HepG2 (cell line): Measurements from ENCODE around the gene GALNT11. TPM values are rescaled to one million over a fixed set of nuclear protein-coding genes. Genes with fewer than 3 reads are reported as not detected.

ENCODE experiments used
- ATAC-seq: fragments of 200-7000 bp; cut with Tn5 transposase; 3 replicates; pipeline ENCODE4 v1.9.1; 2020; ENCODE audit warnings: mild to moderate bottlenecking, moderate library complexity
- BruUV-seq: library from RNA; stranded (reverse); fragments of 400-500 nt; replicated peaks from 2 replicates; lab custom pipeline; 2021; lab: Mats Ljungman, UMichigan
- CTCF ChIA-PET: fragments of 300-600 bp; formaldehyde crosslinking; extraction: SDS; loops from one replicate; lab custom pipeline; 2021; ENCODE audit warnings: low total read pairs, inconsistent platforms, low intra/inter-chr PET ratio; lab: Yijun Ruan, JAX
- POLR2A ChIA-PET: fragments of 350-600 bp; sonication (Branson Sonifier 250); formaldehyde crosslinking; loops from one replicate; lab custom pipeline; 2020; ENCODE audit warnings: antibody characterized with exemption, inconsistent platforms; lab: Yijun Ruan, JAX
- DNase-seq: peaks from one replicate; pipeline ENCODE4 v3.0.0-alpha.2; 2015; ENCODE audit warnings: low spot score
- FAIRE-seq: peaks from 3 replicates; lab custom pipeline; 2011; peaks lifted over from hg19 to GRCh38; lab: Jason Lieb, UNC
- H2AFZ ChIP-seq: one replicate; pipeline ENCODE4 v1.6.1; 2011; ENCODE audit warnings: low read length, inconsistent platforms
- H3K27ac ChIP-seq: fragments of 300-600 bp; 3 replicates; pipeline ENCODE4 v1.8.0; 2011; ENCODE audit warnings: mixed run types, mild to moderate bottlenecking, mixed read lengths, low read length, inconsistent platforms; ENCODE audit not compliant: insufficient read depth; ENCODE audit errors: extremely low read length
- H3K27me3 ChIP-seq, 2 experiments: fragments of 200-600 bp in 1 of 2; 2 replicates in 1 of 2; 3 replicates in 1 of 2; pipeline versions ENCODE4 v1.6.0 to v1.8.0; 2011; ENCODE audit warnings: low read length in 2 of 2, mild to moderate bottlenecking in 2 of 2, moderate library complexity in 2 of 2, inconsistent platforms in 1 of 2; ENCODE audit not compliant: insufficient read depth in 2 of 2, control insufficient read depth in 1 of 2
- H3K36me3 ChIP-seq, 2 experiments: fragments of 200-600 bp in 1 of 2; replicated peaks in 1 of 2; 2 replicates in 1 of 2; 3 replicates in 1 of 2; pipeline versions ENCODE4 v1.5.1 to v1.8.0; 2011; ENCODE audit warnings: low read length in 2 of 2, inconsistent platforms in 1 of 2; ENCODE audit not compliant: insufficient read depth in 2 of 2, control insufficient read depth in 1 of 2
- H3K4me1 ChIP-seq: 2 replicates; pipeline ENCODE4 v1.5.1; 2012; ENCODE audit warnings: low read length, inconsistent platforms; ENCODE audit not compliant: insufficient read depth
- H3K4me2 ChIP-seq: 2 replicates; pipeline ENCODE4 v1.6.0; 2011; ENCODE audit warnings: low read depth, low read length, inconsistent platforms
- H3K4me3 ChIP-seq, 3 experiments: fragments of 200-600 bp in 1 of 3; sonication (generic), shearing (Covaris generic) in 1 of 3; replicated peaks in 1 of 3; 2 replicates each; pipeline ENCODE4 v1.5.1; 2011 to 2016; ENCODE audit warnings: low read length in 3 of 3, inconsistent platforms in 2 of 3, low read depth in 2 of 3, mild to moderate bottlenecking in 2 of 3, control low read depth in 1 of 3, mixed read lengths in 1 of 3; ENCODE audit not compliant: insufficient read depth in 1 of 3
- H3K79me2 ChIP-seq: one replicate; pipeline ENCODE4 v1.6.1; 2011; ENCODE audit warnings: low read length, inconsistent platforms; ENCODE audit not compliant: insufficient read depth
- H3K9ac ChIP-seq: 2 replicates; pipeline ENCODE4 v1.6.0; 2011; ENCODE audit warnings: mild to moderate bottlenecking, low read depth, low read length, inconsistent platforms; ENCODE audit not compliant: insufficient read depth
- H3K9me3 ChIP-seq: 2 replicates; pipeline ENCODE4 v1.5.1; 2012; ENCODE audit warnings: mild to moderate bottlenecking, low read length
- H4K20me1 ChIP-seq: 2 replicates; pipeline ENCODE4 v1.6.0; 2011; ENCODE audit warnings: inconsistent platforms, mild to moderate bottlenecking, low read length, moderate library complexity; ENCODE audit not compliant: insufficient read depth
- ATF6 ChIP-seq: sonication (generic); formaldehyde crosslinking; conservative IDR thresholded peaks from 2 replicates; pipeline ENCODE4 v1.4.0; 2020; ENCODE audit warnings: missing genetic modification reagents
- ATF7 ChIP-seq, 2 experiments: fragments of 450-650 bp in 1 of 2; sonication (generic) in 1 of 2; formaldehyde crosslinking in 1 of 2; IDR thresholded peaks; 2 replicates each; pipeline versions ENCODE4 v1.4.0 to v1.6.1; 2016 to 2020; ENCODE audit warnings: antibody characterized with exemption in 1 of 2, mild to moderate bottlenecking in 1 of 2, missing genetic modification reagents in 1 of 2
- DDIT3 ChIP-seq: sonication (generic); formaldehyde crosslinking; IDR thresholded peaks from 2 replicates; pipeline ENCODE4 v1.4.0; 2020; ENCODE audit warnings: mild to moderate bottlenecking, missing genetic modification reagents
- ELF1 ChIP-seq: sonication (generic); formaldehyde crosslinking; IDR thresholded peaks from 2 replicates; pipeline ENCODE4 v1.4.0; 2020; ENCODE audit warnings: missing genetic modification reagents
- ETV5 ChIP-seq: IDR thresholded peaks from 2 replicates; pipeline ENCODE4 v1.6.1; 2018; ENCODE audit warnings: missing biosample characterization, missing genetic modification reagents, inconsistent platforms, borderline replicate concordance
- LCORL ChIP-seq, 2 experiments: fragments of 450-650 bp in 1 of 2; sonication (generic) in 1 of 2; formaldehyde crosslinking in 1 of 2; IDR thresholded peaks; 2 replicates each; pipeline versions ENCODE4 v1.5.0 to v1.6.1; 2017 to 2020; ENCODE audit warnings: antibody characterized with exemption in 1 of 2, missing genetic modification reagents in 1 of 2
- MAF1 ChIP-seq: sonication (generic); formaldehyde crosslinking; IDR thresholded peaks from 2 replicates; pipeline ENCODE4 v1.5.0; 2020; ENCODE audit warnings: missing genetic modification reagents, borderline replicate concordance
- MIXL1 ChIP-seq: IDR thresholded peaks from 2 replicates; pipeline ENCODE4 v1.6.1; 2016
- REPIN1 ChIP-seq: sonication (generic); formaldehyde crosslinking; IDR thresholded peaks from 2 replicates; pipeline ENCODE4 v1.8.0; 2022; ENCODE audit warnings: missing genetic modification reagents, low read depth, mild to moderate bottlenecking, borderline replicate concordance
- TBX2 ChIP-seq: sonication (generic); formaldehyde crosslinking; IDR thresholded peaks from 2 replicates; pipeline ENCODE4 v1.5.0; 2020; ENCODE audit warnings: missing genetic modification reagents, mild to moderate bottlenecking, borderline replicate concordance
- U2AF1 ChIP-seq: fragments of 200-400 bp; formaldehyde crosslinking; optimal IDR thresholded peaks from 2 replicates; pipeline ENCODE3; 2017; ENCODE audit warnings: mild to moderate bottlenecking, low read depth, low read length
- ZGPAT ChIP-seq: IDR thresholded peaks from 2 replicates; pipeline ENCODE4 v1.6.1; 2016; ENCODE audit warnings: mild to moderate bottlenecking
- ZMYM3 ChIP-seq: sonication (generic); formaldehyde crosslinking; IDR thresholded peaks from 2 replicates; pipeline ENCODE4 v1.5.1; 2020; ENCODE audit warnings: mild to moderate bottlenecking, missing genetic modification reagents
- ZNF234 ChIP-seq: sonication (generic); formaldehyde crosslinking; conservative IDR thresholded peaks from 2 replicates; pipeline ENCODE4 v1.5.1; 2020; ENCODE audit warnings: mild to moderate bottlenecking, missing genetic modification reagents
- ZNF350 ChIP-seq: sonication (generic); formaldehyde crosslinking; IDR thresholded peaks from 2 replicates; pipeline ENCODE4 v1.4.0; 2020; ENCODE audit warnings: mild to moderate bottlenecking, low read depth, missing genetic modification reagents, borderline replicate concordance
- ZNF562 ChIP-seq: sonication (generic); formaldehyde crosslinking; IDR thresholded peaks from 2 replicates; pipeline ENCODE4 v1.8.0; 2022; ENCODE audit warnings: missing genetic modification reagents, borderline replicate concordance
- ZNF749 ChIP-seq: sonication (generic); formaldehyde crosslinking; IDR thresholded peaks from 2 replicates; pipeline ENCODE4 v1.8.0; 2022; ENCODE audit warnings: mild to moderate bottlenecking, missing genetic modification reagents, moderate library complexity, borderline replicate concordance
- ZNF883 ChIP-seq: sonication (generic); formaldehyde crosslinking; IDR thresholded peaks from 2 replicates; pipeline ENCODE4 v1.5.1; 2020; ENCODE audit warnings: mild to moderate bottlenecking, missing genetic modification reagents; ENCODE audit errors: not compliant biosample characterization
- WGBS: methylation state at CpG from one replicate; pipeline ENCODE4 v1.1.6; 2017; ENCODE audit warnings: low lambda C conversion rate; 5-methylcytosine and 5-hydroxymethylcytosine counted together
- in situ Hi-C: cut with HindIII; loops from 2 replicates; pipeline ENCODE4 v1.10.0; 2017; ENCODE audit warnings: low pct_unique_long_range_greater_than_20kb; ENCODE audit not compliant: extremely low pct_ligation_motif_present
- intact Hi-C: fragments of 100-400 bp; cut with micrococcal nuclease; formaldehyde crosslinking; loops from one replicate; pipeline ENCODE4 v1.10.0; 2022; ENCODE audit not compliant: unreplicated experiment
- polyA plus RNA-seq, 8 experiments: library from polyadenylated mRNA; depleted of rRNA in 3 of 8; stranded (reverse) in 7 of 8; unstranded in 1 of 8; fragments of >200 nt; fragmentation: Illumina TruSeq in 4 of 8; extraction: Trizol in 4 of 8; gene quantifications; 2 replicates each; pipeline versions ENCODE4 v1.2.1 to v1.2.3, GENCODE V29; 2011 to 2016; ENCODE audit warnings: low read depth in 4 of 8, missing spikeins in 1 of 8, mixed read lengths in 1 of 8; ENCODE audit not compliant: insufficient read depth in 1 of 8
- total RNA-seq, 5 experiments: library from RNA; depleted of rRNA; stranded (reverse); fragments of >200 nt; fragmentation: Illumina TruSeq; extraction: Trizol; gene quantifications; 2 replicates each; pipeline ENCODE4 v1.2.3, GENCODE V29; 2016; ENCODE audit warnings: low read depth in 1 of 5
- TF ChIP-seq, protein P1 (sequence below): IDR thresholded peaks from 2 replicates; pipeline ENCODE4 v1.6.1; 2016

The GALNT11 gene
- total and polyA plus RNA-seq, 2 of the 13 experiments (the other 11 are each of a cell fraction or from before 2014, with no cell fraction given) = 9.3 to 16.3 TPM

DNA sequence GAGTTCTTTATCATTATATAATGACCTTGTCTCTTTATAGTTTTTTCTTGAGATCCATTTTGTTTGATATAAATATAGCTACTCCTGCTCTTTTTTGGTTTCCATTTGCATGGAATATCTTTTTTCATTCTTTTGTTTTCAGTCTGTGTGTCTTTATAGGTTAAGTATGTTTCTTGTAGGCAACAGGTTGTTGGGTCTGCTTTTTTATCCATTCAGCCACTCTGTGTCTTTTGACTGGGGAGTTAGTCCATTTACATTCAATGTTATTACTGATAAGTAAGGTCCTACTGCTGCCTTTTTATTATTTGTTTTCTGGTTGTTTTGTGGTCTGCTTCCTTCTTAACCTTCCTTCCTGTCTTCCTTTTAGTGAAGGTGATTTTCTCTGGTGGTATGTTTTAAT is 21.1 kb downstream of the GALNT11 start (continued):
- no peak for TF ChIP-seq LCORL (IDR thresholded peaks at IDR 0.05)
- TF ChIP-seq LCORL (CRISPR knock-in tag; IDR thresholded peaks at IDR 0.05) = no peak
- no peak for TF ChIP-seq DDIT3 (CRISPR knock-in tag)
- TF ChIP-seq ETV5 (CRISPR knock-in tag) = no peak
- no peak for TF ChIP-seq ATF6 (CRISPR knock-in tag)

- POLR2A ChIA-PET = no interaction called here
- no peaks in the 10 kb centered on the region for H4K20me1 ChIP-seq
- no TSS peak for BruUV-seq
- H3K27ac ChIP-seq = no peak overlapping the region
- no peak overlapping the region for H3K4me3 ChIP-seq
- H3K27me3 ChIP-seq = no peaks in the 10 kb centered on the region
- no peak overlapping the region for H2AFZ ChIP-seq
- H3K4me1 ChIP-seq = no peaks in the 10 kb centered on the region
- no peak overlapping the region for H3K4me2 ChIP-seq
- no peak overlapping the region for H3K9ac ChIP-seq
- intact Hi-C loops (no loop called here), in situ Hi-C loops (no loop called here)
- no peak for FAIRE-seq
- H3K36me3 ChIP-seq = no peaks in the 10 kb centered on the region
- H3K9me3 ChIP-seq = no peaks in the 10 kb centered on the region; the same call in 1 of the 2 replicates
- H3K79me2 ChIP-seq = peaks cover 1% of the 10 kb centered on the region
- 96% methylated on average over 2 of the region's 2 CpGs for WGBS
- no peak for DNase-seq
- no peak for ATAC-seq
- CTCF ChIA-PET = no interaction called here
- TF ChIP-seq ZNF562 (no peak), MIXL1 (CRISPR knock-in tag) (no peak), REPIN1 (CRISPR knock-in tag) (no peak), ZMYM3 (no peak), ATF7 (IDR thresholded peaks at IDR 0.05) (no peak), ATF7 (CRISPR knock-in tag; IDR thresholded peaks at IDR 0.05) (no peak), ZNF234 (CRISPR knock-in tag) (no peak), TBX2 (CRISPR knock-in tag) (no peak), ZNF350 (CRISPR knock-in tag) (no peak), ZNF883 (no peak), MAF1 (CRISPR knock-in tag) (no peak), ELF1 (CRISPR knock-in tag) (no peak), U2AF1 (no peak), ZNF749 (no peak), ZGPAT (CRISPR knock-in tag) (no peak)
- TF ChIP-seq, protein P1, sequence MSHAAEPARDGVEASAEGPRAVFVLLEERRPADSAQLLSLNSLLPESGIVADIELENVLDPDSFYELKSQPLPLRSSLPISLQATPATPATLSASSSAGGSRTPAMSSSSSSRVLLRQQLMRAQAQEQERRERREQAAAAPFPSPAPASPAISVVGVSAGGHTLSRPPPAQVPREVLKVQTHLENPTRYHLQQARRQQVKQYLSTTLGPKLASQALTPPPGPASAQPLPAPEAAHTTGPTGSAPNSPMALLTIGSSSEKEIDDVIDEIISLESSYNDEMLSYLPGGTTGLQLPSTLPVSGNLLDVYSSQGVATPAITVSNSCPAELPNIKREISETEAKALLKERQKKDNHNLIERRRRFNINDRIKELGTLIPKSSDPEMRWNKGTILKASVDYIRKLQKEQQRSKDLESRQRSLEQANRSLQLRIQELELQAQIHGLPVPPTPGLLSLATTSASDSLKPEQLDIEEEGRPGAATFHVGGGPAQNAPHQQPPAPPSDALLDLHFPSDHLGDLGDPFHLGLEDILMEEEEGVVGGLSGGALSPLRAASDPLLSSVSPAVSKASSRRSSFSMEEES = no peak
Measured at GRCh38 chr7:152048051-152048450, 22.6 kb downstream of the GALNT11 start.
